ENCODE data around the gene POLL.

POLL gene

GRCh38 chr10:101611096-101611905 lies 23.2 kb upstream of the POLL start:
- no peak for DNase-seq

DNA sequence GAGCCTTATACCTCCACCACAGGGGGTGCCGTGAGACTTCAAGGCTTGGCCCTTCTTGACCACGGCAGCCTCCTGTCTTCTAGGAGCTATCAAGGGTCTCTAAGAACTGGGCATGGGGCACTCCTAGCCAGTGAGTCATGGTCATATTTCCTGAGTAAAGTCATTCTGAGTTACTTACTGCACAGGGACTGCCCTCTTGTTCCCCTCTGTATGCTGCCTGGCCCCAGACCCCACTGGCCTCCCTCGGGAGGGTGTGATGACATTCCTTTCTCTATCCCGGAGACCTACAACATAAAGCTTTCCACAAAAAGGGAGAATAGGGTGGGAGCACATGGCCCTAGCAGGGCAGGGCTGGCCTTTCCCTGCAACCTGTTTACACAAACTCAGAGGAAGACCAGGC lies 21.4 kb upstream of the POLL start:
- peak in 3 of 4 experiments; percentile 21 to 27 (median 22) for DNase-seq

GRCh38 chr10:101607124-101607523 lies 19.1 kb upstream of the POLL start:
- no peak for DNase-seq

GRCh38 chr10:101602761-101603398 lies 14.8 kb upstream of the POLL start:
- DNase-seq: peak; percentile 72 to 80 (median 79)

- DNase-seq: peak in 1 of 4 experiments; percentile 5
Measured at GRCh38 chr10:101601541-101601940, 13.5 kb upstream of the POLL start.

GRCh38 chr10:101597091-101597900 lies 9.2 kb upstream of the POLL start:
- DNase-seq: no peak

DNA sequence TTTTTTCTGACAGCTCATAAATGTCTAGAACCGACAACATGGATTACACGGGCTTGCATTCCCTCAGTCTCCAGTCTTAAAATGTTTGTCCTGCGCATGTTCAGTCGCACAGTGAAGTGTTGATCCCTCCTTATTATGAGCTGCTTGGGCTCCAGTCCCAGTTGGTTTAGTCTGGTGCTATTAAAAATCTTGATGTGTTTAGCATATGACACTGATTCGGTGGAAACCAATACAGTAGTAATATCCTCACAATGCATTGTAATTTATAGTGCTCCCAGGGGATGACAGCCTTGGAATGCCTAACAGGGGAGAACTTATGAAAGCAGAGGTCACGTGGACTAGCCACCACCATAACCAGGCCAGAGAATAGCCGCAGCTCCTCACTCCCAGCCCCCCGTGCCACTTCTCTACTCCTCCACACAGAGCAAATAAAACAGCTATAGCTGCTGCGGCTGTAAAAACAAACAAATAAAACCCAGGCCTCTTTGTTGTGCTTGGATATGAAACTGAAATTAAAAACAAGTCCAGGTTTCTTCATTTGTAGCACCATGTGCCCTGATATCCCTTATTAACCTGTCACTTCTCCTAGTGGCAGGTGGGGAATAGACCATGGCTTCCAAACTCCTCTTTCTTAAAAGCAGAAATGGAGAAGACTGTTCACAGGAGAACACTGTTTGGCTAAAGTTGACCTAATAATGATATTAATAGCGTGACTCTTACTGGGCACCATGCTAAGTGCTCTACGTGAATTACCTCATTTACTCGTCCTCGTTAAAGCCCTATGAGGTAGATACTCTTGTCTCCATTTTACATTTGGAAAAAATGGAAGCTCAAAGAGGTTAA lies 7.8 kb upstream of the POLL start:
- DNase-seq: no peak

DNA sequence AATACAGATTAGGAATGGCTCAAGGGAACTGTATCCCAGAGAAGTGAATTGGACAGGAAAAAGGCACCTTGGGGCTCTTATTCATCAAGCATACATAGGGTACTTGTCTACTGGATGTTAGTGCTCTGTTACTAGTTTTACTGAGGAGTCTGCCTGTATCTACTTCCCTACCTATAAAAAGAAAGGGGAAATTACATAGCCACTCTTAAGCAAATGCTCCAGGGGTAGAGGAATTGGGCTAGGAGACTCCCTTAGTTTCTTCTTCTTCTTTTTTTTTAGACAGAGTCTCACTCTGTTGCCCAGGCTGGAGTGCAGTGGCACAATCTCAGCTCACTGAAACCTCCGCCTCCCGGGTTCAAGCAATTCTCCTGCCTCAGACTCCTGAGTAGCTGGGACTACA lies 5.3 kb upstream of the POLL start:
- DNase-seq: peak; percentile 50 to 84 (median 73)

- no peak for DNase-seq
Measured at GRCh38 chr10:101588879-101589278, 822 bp upstream of the POLL start.

DNA sequence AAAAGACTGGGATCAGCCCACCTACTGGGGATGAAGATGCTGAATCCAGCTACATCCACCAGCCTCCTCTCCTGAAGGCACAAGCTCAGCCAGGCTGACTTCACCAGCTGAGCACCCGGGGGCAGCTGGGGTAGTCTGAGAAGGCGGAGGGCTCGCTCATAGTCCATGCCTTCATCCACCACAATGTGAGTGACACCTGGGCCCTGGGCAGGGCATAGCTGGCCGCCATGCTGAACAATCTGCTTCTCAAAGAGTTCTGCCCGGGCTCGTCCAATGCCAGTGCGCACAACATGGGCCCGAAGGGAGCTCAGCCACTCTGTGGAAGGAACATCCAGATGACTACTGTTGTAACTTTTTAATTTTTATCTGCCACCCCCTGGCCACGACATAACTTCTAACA lies 2.2 kb downstream of the POLL start:
- DNase-seq: no peak

GRCh38 chr10:101580486-101581399 lies 7.3 kb downstream of the POLL start:
- no peak for DNase-seq

- DNase-seq: no peak
Measured at GRCh38 chr10:101579516-101579870, 8.6 kb downstream of the POLL start.

DNA sequence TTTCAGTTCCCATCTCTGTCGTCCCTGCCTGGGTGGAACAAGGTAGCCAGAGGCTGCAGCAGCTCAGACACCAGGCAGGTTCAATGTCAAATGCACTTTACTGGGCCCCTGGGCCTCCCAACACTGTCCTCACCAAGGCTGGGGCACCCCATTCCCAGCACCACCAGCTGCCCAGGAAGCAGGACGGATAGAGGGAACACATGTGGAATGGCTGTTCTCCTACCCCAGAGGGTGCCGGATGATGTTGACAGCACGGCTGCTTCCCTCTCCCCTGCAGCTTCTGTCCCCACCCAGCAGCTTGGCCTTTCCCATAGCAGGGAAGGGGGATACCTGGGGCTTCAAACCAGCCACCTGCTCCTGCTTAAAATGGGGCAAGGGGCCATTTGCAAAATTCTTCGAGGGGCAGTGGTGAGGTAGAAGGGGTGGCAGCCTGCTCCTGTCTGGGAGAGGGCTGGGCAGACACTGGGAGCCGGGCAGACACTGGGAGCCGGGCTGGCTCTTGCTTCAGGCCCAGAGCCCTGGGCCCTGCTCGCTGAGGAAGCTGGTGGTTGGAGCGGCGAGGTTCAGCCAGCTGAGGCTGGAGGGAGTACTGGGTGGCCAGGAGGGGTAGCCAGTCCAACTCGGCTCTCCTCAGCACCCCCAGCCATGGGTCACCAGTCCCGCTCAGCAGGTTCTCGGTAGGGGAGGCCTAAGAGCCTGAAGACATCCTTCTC lies 9.1 kb downstream of the POLL start:
- DNase-seq: no peak

DNA sequence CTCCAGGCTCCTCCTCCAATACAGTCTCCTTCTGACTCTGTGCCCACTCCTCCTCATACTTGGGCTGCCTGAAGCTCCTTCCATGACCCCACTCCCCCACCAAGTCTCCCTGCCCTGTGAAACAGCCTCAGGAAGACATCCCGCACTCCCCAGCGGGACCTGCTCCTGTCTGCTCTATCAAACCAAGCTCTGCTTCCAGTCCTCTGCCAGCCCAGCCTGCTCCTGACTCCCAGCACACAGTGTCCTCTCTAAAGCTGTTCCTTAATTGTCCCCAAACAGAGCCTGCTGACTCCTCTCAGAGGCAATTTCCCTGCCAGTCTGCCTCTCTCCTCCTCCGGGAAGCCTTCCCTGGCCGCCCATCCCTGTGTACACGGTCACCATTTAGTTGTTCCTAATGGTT lies 9.9 kb downstream of the POLL start:
- no peak for DNase-seq

DNA sequence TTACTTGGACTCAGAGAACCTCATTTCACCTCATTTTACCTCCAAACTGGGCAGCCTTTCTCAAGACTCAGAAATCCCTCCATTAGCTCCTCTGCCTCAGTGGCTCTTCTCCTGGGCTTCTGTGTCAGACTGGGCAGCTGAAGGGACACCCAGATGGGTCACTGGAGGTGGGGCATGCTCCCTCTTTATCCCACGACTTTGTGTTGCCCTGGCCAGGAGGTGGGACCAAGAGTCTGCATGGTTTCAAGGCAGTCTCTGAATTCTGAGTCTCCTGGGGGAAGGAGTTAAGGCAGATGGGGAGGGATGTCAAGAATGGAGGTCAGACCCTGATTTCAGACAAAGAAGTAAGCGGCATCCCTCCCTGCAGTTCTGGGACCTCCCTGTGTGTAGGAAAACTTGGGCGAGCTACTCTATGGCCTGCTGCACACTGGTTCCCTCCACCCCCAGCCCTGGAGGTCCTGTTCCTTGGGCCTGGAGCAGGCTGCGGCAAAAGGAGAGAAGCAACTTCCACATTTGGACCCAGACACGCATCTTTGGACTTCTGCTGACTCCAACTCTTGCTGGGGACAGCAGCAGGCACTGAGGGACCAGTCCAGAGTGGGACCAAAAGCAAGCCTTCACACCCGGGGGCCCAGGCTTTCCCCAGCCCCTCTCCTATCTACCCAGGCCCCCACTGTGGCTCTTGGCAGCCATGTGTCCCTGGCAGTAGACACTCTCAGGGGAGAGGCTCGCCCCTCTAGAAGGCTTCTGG lies 10.8 kb downstream of the POLL start:
- DNase-seq: no peak

DNA sequence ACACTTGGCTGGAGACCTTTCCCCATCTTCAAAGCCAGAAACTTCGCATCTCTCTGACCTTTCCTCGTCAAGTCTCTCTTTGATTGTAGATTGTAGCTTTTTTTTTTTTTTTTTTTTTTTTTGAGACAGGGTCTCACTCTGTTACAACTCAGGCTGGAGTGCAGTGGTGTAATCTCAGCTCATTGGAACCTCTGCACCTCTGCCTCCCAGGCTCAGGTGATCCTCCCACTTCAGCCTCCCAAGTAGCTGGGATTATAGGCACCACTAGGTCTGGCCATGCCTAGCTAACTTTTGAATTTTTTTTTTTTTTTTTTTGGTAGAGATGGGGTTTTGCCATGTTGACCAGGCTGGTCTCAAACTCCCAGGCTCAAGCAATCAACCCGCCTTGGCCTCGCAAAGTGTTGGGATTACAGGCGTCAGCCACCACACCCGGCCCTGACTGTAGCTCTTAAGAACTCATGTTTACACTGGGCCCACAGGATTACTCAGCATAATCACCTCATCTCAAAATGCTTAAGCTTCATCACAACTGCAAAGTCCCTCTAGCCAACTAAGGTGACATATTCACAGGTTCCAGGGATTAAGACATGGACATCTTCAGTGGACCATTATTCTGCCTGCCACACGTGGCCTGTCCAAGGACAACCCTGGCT lies 11.7 kb downstream of the POLL start:
- no peak for DNase-seq

- DNase-seq: no peak
Measured at GRCh38 chr10:101575580-101576210, 12.4 kb downstream of the POLL start.

DNA sequence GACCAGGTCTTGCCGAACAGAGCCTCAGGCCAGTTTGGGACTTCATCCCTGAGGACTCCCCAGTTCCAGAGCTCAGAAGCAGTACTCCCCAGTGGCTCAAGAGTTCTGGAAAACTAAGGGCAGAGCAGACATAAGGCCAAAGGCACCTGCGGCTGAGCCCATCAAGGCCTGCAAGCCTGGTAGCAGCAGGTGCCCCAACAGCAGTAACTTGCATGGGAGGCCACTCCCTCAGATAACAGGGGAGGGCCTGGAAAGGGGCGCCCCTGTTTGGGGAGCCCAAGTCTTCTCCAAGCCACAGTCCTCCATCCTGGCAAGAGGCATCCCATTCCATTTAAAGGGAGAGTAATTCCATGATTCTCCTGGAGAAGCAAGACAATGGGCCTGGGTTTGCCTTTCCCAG lies 13.0 kb downstream of the POLL start:
- no peak for DNase-seq
